GM12872 (cell line): ENCODE results near the gene KRTAP1-4.

Experiments used
- TF ChIP-seq, protein P1 (sequence below): IDR thresholded peaks from 3 replicates; pipeline ENCODE4 v1.5.1; 2011; ENCODE audit warnings: low read depth, mild to moderate bottlenecking, low read length, moderate library complexity; ENCODE audit not compliant: insufficient read depth

KRTAP1-4 gene

GRCh38 chr17:41029633-41030245 lies at the start of gene KRTAP1-4:
Gene KRTAP1-4, minus strand, starts transcription at chr17:41030195. Its CDS starts 117 bp downstream, at chr17:41030078.
- TF ChIP-seq, protein P1, sequence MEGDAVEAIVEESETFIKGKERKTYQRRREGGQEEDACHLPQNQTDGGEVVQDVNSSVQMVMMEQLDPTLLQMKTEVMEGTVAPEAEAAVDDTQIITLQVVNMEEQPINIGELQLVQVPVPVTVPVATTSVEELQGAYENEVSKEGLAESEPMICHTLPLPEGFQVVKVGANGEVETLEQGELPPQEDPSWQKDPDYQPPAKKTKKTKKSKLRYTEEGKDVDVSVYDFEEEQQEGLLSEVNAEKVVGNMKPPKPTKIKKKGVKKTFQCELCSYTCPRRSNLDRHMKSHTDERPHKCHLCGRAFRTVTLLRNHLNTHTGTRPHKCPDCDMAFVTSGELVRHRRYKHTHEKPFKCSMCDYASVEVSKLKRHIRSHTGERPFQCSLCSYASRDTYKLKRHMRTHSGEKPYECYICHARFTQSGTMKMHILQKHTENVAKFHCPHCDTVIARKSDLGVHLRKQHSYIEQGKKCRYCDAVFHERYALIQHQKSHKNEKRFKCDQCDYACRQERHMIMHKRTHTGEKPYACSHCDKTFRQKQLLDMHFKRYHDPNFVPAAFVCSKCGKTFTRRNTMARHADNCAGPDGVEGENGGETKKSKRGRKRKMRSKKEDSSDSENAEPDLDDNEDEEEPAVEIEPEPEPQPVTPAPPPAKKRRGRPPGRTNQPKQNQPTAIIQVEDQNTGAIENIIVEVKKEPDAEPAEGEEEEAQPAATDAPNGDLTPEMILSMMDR = no peak

- TF ChIP-seq, protein P1 = no peak
These were observed 46.8 kb upstream of the KRTAP1-4 start for GRCh38 chr17:41076788-41077187.

DNA sequence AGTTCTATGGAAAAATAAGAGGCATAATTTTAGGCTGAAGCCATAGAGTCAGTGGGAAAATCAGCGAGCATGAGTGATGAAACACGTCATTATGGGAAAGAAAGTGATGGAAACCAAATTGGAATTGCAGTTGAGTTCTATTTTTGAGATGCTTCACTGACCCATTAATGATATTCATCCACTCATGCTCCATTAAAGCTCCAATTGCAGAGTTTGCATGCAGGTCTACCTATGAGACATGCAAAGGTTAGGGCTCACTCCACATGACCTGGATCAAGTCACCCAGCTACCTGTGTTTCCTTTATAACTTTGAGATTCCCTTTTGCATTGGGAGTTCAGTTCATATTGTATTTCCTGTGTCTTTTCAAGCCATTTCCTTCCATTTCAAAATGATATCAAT lies 43.7 kb upstream of the KRTAP1-4 start:
- TF ChIP-seq, protein P1 = no peak

- TF ChIP-seq, protein P1 = no peak
These were observed 41.8 kb upstream of the KRTAP1-4 start for GRCh38 chr17:41071606-41072360.

DNA sequence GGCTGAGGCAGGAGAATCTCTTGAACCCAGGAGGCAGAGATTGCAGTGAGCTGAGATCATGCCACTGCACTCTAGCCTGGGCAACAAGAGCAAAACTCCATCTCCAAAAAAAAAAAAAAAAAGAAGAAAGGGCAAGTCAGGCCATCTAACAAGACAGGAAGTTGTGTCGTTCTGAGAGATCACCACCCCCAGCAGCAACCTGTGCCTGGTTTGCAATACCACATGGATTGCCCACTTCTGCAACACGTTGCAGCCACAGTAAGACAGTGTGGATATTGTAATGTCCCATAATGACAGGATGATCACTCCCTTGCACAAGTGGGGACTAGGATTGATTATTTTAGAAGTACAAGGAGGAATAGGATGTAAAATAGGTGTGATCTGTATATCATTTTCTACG lies 39.0 kb upstream of the KRTAP1-4 start:
- TF ChIP-seq, protein P1 = no peak

- TF ChIP-seq, protein P1 = no peak
These were observed 37.3 kb upstream of the KRTAP1-4 start for GRCh38 chr17:41067281-41067680.

- TF ChIP-seq, protein P1 = no peak
These were observed 36.0 kb upstream of the KRTAP1-4 start, which contains the start of gene KRTAP2-4 for GRCh38 chr17:41065829-41066624. Gene KRTAP2-4, minus strand, starts transcription at chr17:41065879. Its CDS starts 34 bp downstream, at chr17:41065845.
